H1 (cell line): Measurements from ENCODE around the gene SGMS1. TPM values are rescaled to one million over a fixed set of nuclear protein-coding genes. Genes with fewer than 3 reads are reported as not detected.

Experiments
- CTCF ChIA-PET: fragments of 300-600 bp; sonication (Branson Sonifier 250); formaldehyde crosslinking; loops from one replicate; lab custom pipeline; 2021; ENCODE audit not compliant: partially characterized antibody; lab: Charles Lee
- POLR2A ChIA-PET: fragments of 300-600 bp; sonication (Branson Sonifier 250); formaldehyde crosslinking; loops from one replicate; lab custom pipeline; 2021; ENCODE audit warnings: inconsistent platforms; ENCODE audit not compliant: partially characterized antibody; lab: Charles Lee
- DNase-seq, 2 experiments: peaks; one replicate each; pipeline versions ENCODE4 v3.0.0 to v3.0.0-alpha.2; 2010 to 2022; ENCODE audit warnings: low spot score in 2 of 2, low read depth in 1 of 2, mixed read lengths in 1 of 2
- FAIRE-seq: peaks from 2 replicates; lab custom pipeline; 2011; peaks lifted over from hg19 to GRCh38; lab: Jason Lieb, UNC
- H2AFZ ChIP-seq: 2 replicates; pipeline ENCODE4 v1.8.1; 2012; ENCODE audit warnings: low read length, inconsistent platforms
- H2AK5ac ChIP-seq: 2 replicates; pipeline ENCODE4 v1.6.1; 2013; ENCODE audit warnings: low read depth, low read length
- H2BK120ac ChIP-seq: replicated peaks from 2 replicates; pipeline ENCODE3; 2013; ENCODE audit warnings: low read depth, low read length, inconsistent platforms
- H2BK12ac ChIP-seq: 2 replicates; pipeline ENCODE4 v1.6.1; 2013; ENCODE audit warnings: low read depth, low read length
- H2BK15ac ChIP-seq: 2 replicates; pipeline ENCODE4 v1.6.1; 2013; ENCODE audit warnings: low read length
- H2BK20ac ChIP-seq: 2 replicates; pipeline ENCODE4 v1.6.1; 2013; ENCODE audit warnings: low read length
- H2BK5ac ChIP-seq: 2 replicates; pipeline ENCODE4 v1.6.1; 2013; ENCODE audit warnings: low read depth, low read length
- H3K14ac ChIP-seq: 2 replicates; pipeline ENCODE4 v1.6.1; 2013; ENCODE audit warnings: inconsistent platforms; ENCODE audit not compliant: insufficient read length
- H3K18ac ChIP-seq: 2 replicates; pipeline ENCODE4 v1.6.1; 2013; ENCODE audit warnings: low read length; ENCODE audit errors: extremely low read depth
- H3K23ac ChIP-seq: 2 replicates; pipeline ENCODE4 v1.6.1; 2013; ENCODE audit warnings: inconsistent platforms; ENCODE audit not compliant: insufficient read length
- H3K23me2 ChIP-seq: 2 replicates; pipeline ENCODE4 v1.6.1; 2013; ENCODE audit warnings: low read depth, low read length
- H3K27ac ChIP-seq: 2 replicates; pipeline ENCODE4 v1.6.1; 2011; ENCODE audit warnings: low read depth, low read length, inconsistent platforms
- H3K27me3 ChIP-seq, 4 experiments: replicated peaks in 1 of 4; 1 replicate in 1 of 4; 2 replicates in 3 of 4; pipeline versions ENCODE4 v1.6.1 to v1.8.1; 2011 to 2013; ENCODE audit warnings: low read length in 3 of 4, mild to moderate bottlenecking in 3 of 4, inconsistent platforms in 2 of 4, mixed read lengths in 2 of 4, moderate library complexity in 1 of 4; ENCODE audit not compliant: control insufficient read depth in 3 of 4, insufficient read depth in 3 of 4; ENCODE audit errors: extremely low read depth in 1 of 4
- H3K36me3 ChIP-seq, 4 experiments: 2 replicates each; pipeline versions ENCODE4 v1.6.1 to v1.8.1; 2011 to 2013; ENCODE audit warnings: mild to moderate bottlenecking in 4 of 4, low read length in 3 of 4, moderate library complexity in 2 of 4, control low read depth in 1 of 4, inconsistent platforms in 1 of 4; ENCODE audit not compliant: insufficient read depth in 4 of 4, control insufficient read depth in 2 of 4
- H3K4ac ChIP-seq: replicated peaks from 2 replicates; pipeline ENCODE3; 2013; ENCODE audit warnings: low read length, low read depth, mixed read lengths, inconsistent platforms; ENCODE audit not compliant: insufficient read length
- H3K4me1 ChIP-seq, 4 experiments: replicated peaks in 1 of 4; 1 replicate in 1 of 4; 2 replicates in 3 of 4; pipeline versions ENCODE4 v1.6.1 to v1.8.1; 2011 to 2013; ENCODE audit warnings: low read length in 3 of 4, inconsistent platforms in 2 of 4, mixed read lengths in 1 of 4; ENCODE audit not compliant: insufficient read depth in 4 of 4, control insufficient read depth in 3 of 4
- H3K4me2 ChIP-seq, 2 experiments: 2 replicates each; pipeline versions ENCODE4 v1.6.1 to v1.8.1; 2011 to 2013; ENCODE audit warnings: low read depth in 2 of 2, low read length in 2 of 2, control low read depth in 1 of 2, inconsistent platforms in 1 of 2, mild to moderate bottlenecking in 1 of 2; ENCODE audit not compliant: insufficient read depth in 1 of 2
- H3K4me3 ChIP-seq, 4 experiments: fragments of 200-600, 300-600 bp in 1 of 4; sonication (generic), shearing (Covaris generic), sonication (Bioruptor Twin) in 1 of 4; 2 replicates each; pipeline versions ENCODE4 v1.5.1 to v1.8.1; 2011 to 2016; ENCODE audit warnings: low read length in 4 of 4, low read depth in 3 of 4, control low read depth in 2 of 4, inconsistent platforms in 2 of 4, mild to moderate bottlenecking in 2 of 4, mixed read lengths in 1 of 4, moderate library complexity in 1 of 4; ENCODE audit not compliant: insufficient read depth in 2 of 4; ENCODE audit errors: extremely low read depth in 1 of 4
- H3K56ac ChIP-seq: replicated peaks from 2 replicates; pipeline ENCODE3; 2013; ENCODE audit warnings: low read depth, mild to moderate bottlenecking, mixed read lengths, low read length, inconsistent platforms; ENCODE audit not compliant: insufficient read length
- H3K79me1 ChIP-seq: 2 replicates; pipeline ENCODE4 v1.6.1; 2013; ENCODE audit warnings: low read depth, low read length, control low read depth
- H3K79me2 ChIP-seq, 2 experiments: 2 replicates each; pipeline versions ENCODE4 v1.6.1 to v1.8.1; 2012 to 2013; ENCODE audit warnings: low read length in 2 of 2, mild to moderate bottlenecking in 2 of 2, inconsistent platforms in 1 of 2; ENCODE audit not compliant: insufficient read depth in 2 of 2, control insufficient read depth in 1 of 2
- H3K9ac ChIP-seq, 4 experiments: replicated peaks in 1 of 4; 1 replicate in 1 of 4; 2 replicates in 3 of 4; pipeline versions ENCODE4 v1.6.1 to v1.8.1; 2011 to 2013; ENCODE audit warnings: low read depth in 3 of 4, low read length in 3 of 4, control low read depth in 2 of 4, mild to moderate bottlenecking in 2 of 4, moderate library complexity in 2 of 4, inconsistent platforms in 1 of 4; ENCODE audit errors: extremely low read depth in 1 of 4
- H3K9me3 ChIP-seq, 2 experiments: 2 replicates each; pipeline versions ENCODE4 v1.6.1 to v1.8.1; 2012 to 2013; ENCODE audit warnings: mild to moderate bottlenecking in 2 of 2, moderate library complexity in 2 of 2, control low read depth in 1 of 2, inconsistent platforms in 1 of 2, low read depth in 1 of 2, low read length in 1 of 2, mixed read lengths in 1 of 2; ENCODE audit not compliant: insufficient read depth in 2 of 2
- H4K20me1 ChIP-seq, 2 experiments: replicated peaks in 1 of 2; 2 replicates each; pipeline versions ENCODE3 to v1.8.1; 2011 to 2013; ENCODE audit warnings: inconsistent platforms in 2 of 2, low read length in 2 of 2, mild to moderate bottlenecking in 1 of 2; ENCODE audit not compliant: insufficient read depth in 2 of 2, control insufficient read depth in 1 of 2
- H4K5ac ChIP-seq: 2 replicates; pipeline ENCODE4 v1.6.1; 2013; ENCODE audit warnings: low read length, low read depth, mixed read lengths, inconsistent platforms; ENCODE audit not compliant: insufficient read length
- H4K8ac ChIP-seq: 2 replicates; pipeline ENCODE4 v1.8.0; 2013; ENCODE audit warnings: mild to moderate bottlenecking, moderate library complexity, low read length, inconsistent platforms; ENCODE audit not compliant: insufficient read depth; ENCODE audit errors: extremely low read depth
- H4K91ac ChIP-seq: replicated peaks from 2 replicates; pipeline ENCODE3; 2013; ENCODE audit warnings: low read length, mixed read lengths, inconsistent platforms; ENCODE audit not compliant: insufficient read length
- RFX5 ChIP-seq: IDR thresholded peaks from 2 replicates; pipeline ENCODE4 v1.6.1; 2011; ENCODE audit warnings: low read depth, low read length, improper control_type of control experiment, borderline replicate concordance
- SRF ChIP-seq: IDR thresholded peaks from 2 replicates; pipeline ENCODE4 v1.6.1; 2011; ENCODE audit warnings: mild to moderate bottlenecking, low read depth, low read length, moderate library complexity
- WGBS, 2 experiments: shearing (Covaris generic) in 1 of 2; methylation state at CpG; one replicate each; pipeline versions ENCODE4 v1.1.6 to v1.1.7; 2013 to 2015; ENCODE audit warnings: low lambda C conversion rate in 2 of 2, mixed read lengths in 2 of 2, inconsistent platforms in 1 of 2, low coverage in 1 of 2, missing lambda C conversion rate in 1 of 2; ENCODE audit not compliant: insufficient replicate concordance in 2 of 2, insufficient coverage in 1 of 2, insufficient read length in 1 of 2; ENCODE audit errors: extremely low coverage in 1 of 2, missing lambda C conversion rate in 1 of 2; 5-methylcytosine and 5-hydroxymethylcytosine counted together
- polyA plus RNA-seq, 7 experiments: library from polyadenylated mRNA; depleted of rRNA in 3 of 7; stranded (reverse) in 5 of 7; unstranded in 2 of 7; fragments of >200 nt in 5 of 7; fragments of 200-250 nt in 2 of 7; gene quantifications; 1 replicate in 5 of 7; 2 replicates in 1 of 7; 4 replicates in 1 of 7; pipeline versions ENCODE4 v1.2.1 to v1.2.3, GENCODE V29; 2011 to 2013; ENCODE audit warnings: missing spikeins in 2 of 7, mixed read lengths in 2 of 7
- total RNA-seq: library from RNA; stranded (reverse); fragmentation: NEBNext Ultra II Directional; extraction: Animal tissue kit (Norgen Biotek cat#: 25700); gene quantifications from 2 replicates; pipeline ENCODE4 v1.2.1, GENCODE V29; 2021

The SGMS1 gene
- total and polyA plus RNA-seq, 2 of the 8 experiments (the other 6 are each of a cell fraction or from before 2014, with no cell fraction given): 6.0 to 15.6 TPM

GRCh38 chr10:50400694-50401093, 223.1 kb downstream of the SGMS1 start:
- no peak for DNase-seq
- Histone ChIP-seq H4K8ac (no peak overlapping the region), H3K4me2 (no peak overlapping the region), H4K5ac (no peak overlapping the region), H3K23ac (no peak overlapping the region), H3K79me2 (peaks cover 0 to 8% of the 10 kb centered on the region in 2 experiments; a peak in 2 of 4 replicates), H3K9me3 (no peaks in the 10 kb centered on the region), H3K36me3 (no peaks in the 10 kb centered on the region), H2AK5ac (no peak overlapping the region), H2AFZ (no peak overlapping the region), H2BK5ac (no peak overlapping the region), H3K79me1 (peaks cover 2% of the 10 kb centered on the region; the same call in 1 of the 2 replicates), H3K14ac (no peak overlapping the region), H4K91ac (no peak overlapping the region), H4K20me1 (peaks cover 0 to 2% of the 10 kb centered on the region in 2 experiments), H3K27me3 (no peaks in the 10 kb centered on the region), H3K4ac (no peak overlapping the region), H3K23me2 (no peaks in the 10 kb centered on the region), H2BK15ac (no peak overlapping the region), H3K4me1 (peaks cover 0 to 3% (median 0%) of the 10 kb centered on the region in 4 experiments; a peak in 1 of 7 replicates), H2BK12ac (no peak overlapping the region), H2BK120ac (no peak overlapping the region), H3K18ac (no peak overlapping the region), H2BK20ac (no peak overlapping the region), H3K56ac (no peak overlapping the region), H3K9ac (no peak overlapping the region), H3K27ac (no peak overlapping the region), H3K4me3 (no peak overlapping the region)
- no peak for FAIRE-seq
- TF ChIP-seq SRF: no peak
- no peak for TF ChIP-seq RFX5
- WGBS, 2 experiments: 88% methylated on average over 3 of the region's 3 CpGs; no CpG with 5 or more reads in 1 of the 2 experiments
- ChIA-PET CTCF (interaction anchor here (0.9 to 1.9 kb wide), 2 partner anchors 20 kb away, joined by 3 to 5 read pairs; no protein-coding TSS in a partner anchor), POLR2A (no interaction called here)
